ENCODE results near the gene WWC1. TPM values are rescaled to one million over a fixed set of nuclear protein-coding genes. Genes with fewer than 3 reads are reported as not detected.

The WWC1 gene
- total RNA-seq, 1 donor from 2014 or later: 13.7 TPM

GRCh38 chr5:168502563-168503237 lies 211.3 kb downstream of the WWC1 start:
- Mint-ChIP-seq H3K27ac (ENCODE audit: unreplicated experiment) (no peak overlapping the region), H3K36me3 (ENCODE audit: low read depth) (peaks cover 13% of the 10 kb centered on the region), H3K4me3 (no peak overlapping the region), H3K27me3 (ENCODE audit: low read depth) (no peaks in the 10 kb centered on the region), H3K4me1 (no peaks in the 10 kb centered on the region), H3K9me3 (no peaks in the 10 kb centered on the region)
- no peak for TF ChIP-seq CTCF (conservative IDR thresholded peaks at IDR 0.05)
- DNase-seq (ENCODE audit: low read depth, low spot score): no peak

GRCh38 chr5:168513861-168514428 lies 222.5 kb downstream of the WWC1 start:
- Mint-ChIP-seq H3K27ac (ENCODE audit: unreplicated experiment) (no peak overlapping the region), H3K4me3 (no peak overlapping the region), H3K4me1 (no peaks in the 10 kb centered on the region), H3K27me3 (ENCODE audit: low read depth) (no peaks in the 10 kb centered on the region), H3K36me3 (ENCODE audit: low read depth) (peaks cover 58% of the 10 kb centered on the region), H3K9me3 (peaks cover 13% of the 10 kb centered on the region)
- no peak for TF ChIP-seq CTCF (conservative IDR thresholded peaks at IDR 0.05)
- DNase-seq (ENCODE audit: low read depth, low spot score): no peak

Other genes starting within 250 kb of the WWC1 start
- 82.1 and 87.6 TPM in 2 replicates for gene RARS1, start 194.8 kb downstream of the WWC1 start, total RNA-seq
- gene FBLL1, start 237.7 kb downstream of the WWC1 start, total RNA-seq: 5.9 and 7.3 TPM in 2 replicates

Measured in neural crest cell (in vitro differentiated cells).